Ecto neural progenitor cell (in vitro differentiated cells): ENCODE data around the gene RGN.
"Not testable (repeated sequence)": the region's sequence is repeated elsewhere in the genome, so short reads cannot be mapped to it uniquely, and the experiment has no call there.

Experiments
- DNase-seq: peaks from one replicate; pipeline ENCODE4 v3.0.0-alpha.2; 2018; ENCODE audit warnings: low spot score

The RGN gene

GRCh38 chrX:47078129-47079043 lies at the start of gene RGN:
TSS of gene RGN (plus strand) at chrX:47078443. CDS start at chrX:47081145, 2,702 bp downstream.
- DNase-seq, result peak; percentile 54

GRCh38 chrX:47030339-47030738 lies 47.9 kb upstream of the RGN start:
- no peak for DNase-seq

- no peak for DNase-seq
These were observed 30.3 kb upstream of the RGN start for GRCh38 chrX:47047989-47048388.

- DNase-seq, result no peak
These were observed 18.9 kb upstream of the RGN start for GRCh38 chrX:47059142-47059874.

GRCh38 chrX:47060708-47061107 lies 17.5 kb upstream of the RGN start:
- DNase-seq, result no peak

DNA sequence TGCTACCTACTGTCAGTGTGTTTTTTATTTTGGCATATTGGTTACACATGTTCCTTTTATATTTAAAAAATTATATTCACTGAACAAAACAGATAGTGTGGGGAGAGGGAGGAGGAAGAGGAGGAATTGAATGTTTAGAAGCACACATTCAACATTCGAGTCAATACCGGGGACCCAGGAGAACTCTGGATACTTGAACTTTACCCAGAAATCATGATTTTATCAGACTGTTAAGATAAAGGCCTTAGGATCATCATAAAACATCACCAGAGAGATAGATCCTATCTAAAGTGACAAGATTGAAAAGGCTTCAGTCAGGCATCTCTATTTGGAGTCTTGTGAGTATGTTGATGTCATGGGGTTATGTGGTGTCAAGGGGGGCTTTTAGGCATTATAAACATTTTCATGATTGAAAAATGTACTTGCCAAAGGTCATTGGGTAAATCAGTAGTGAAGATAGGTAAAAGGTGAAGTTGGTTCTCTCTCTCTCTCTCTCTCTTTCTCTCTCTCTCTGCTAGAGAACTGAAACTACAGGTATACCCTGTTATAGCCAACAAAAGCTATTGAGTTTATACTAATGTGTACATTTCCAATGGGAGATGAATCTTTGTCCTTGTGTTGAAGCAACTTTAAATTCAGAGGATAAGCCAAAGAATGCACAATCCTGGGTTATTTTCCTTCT lies 16.9 kb upstream of the RGN start:
- no peak for DNase-seq

DNA sequence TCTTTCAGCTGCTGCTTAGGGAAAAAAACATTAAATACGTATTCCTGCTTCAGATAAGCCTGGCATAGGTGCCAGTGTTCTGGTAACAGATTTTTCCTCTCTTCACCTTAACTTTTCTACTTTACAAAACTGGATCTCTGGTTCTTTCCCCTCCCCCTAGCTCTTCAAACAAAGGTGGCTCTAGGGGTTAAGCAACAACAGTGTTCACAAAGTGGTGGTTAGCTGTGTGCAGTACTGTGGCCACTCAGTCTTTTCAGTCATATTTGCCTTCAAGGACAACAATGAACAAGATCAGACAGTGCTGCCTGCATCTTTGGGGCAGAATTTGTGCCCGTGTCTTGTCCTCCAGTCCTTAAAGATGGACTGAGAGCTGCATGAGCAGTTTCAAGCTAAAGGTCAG lies 15.1 kb upstream of the RGN start:
- no peak for DNase-seq

DNA sequence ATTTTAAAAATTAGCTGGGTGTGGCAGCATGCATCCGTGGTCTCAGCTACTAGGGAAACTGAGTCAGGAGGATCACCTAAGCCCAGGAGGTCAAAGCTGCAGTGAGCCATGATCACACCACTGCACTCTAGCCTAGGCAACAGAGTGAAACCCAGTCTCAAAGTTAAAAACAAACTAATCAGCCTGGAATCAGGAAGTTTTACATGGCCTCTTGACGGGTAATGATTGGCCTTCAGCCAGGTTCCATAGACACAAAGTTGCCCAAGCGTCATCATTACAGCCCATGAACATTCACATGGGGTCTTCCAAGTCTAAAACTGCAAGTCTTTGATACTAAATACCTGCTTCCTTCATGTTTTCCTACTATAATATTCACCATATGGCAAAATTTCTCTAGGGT lies 10.0 kb upstream of the RGN start:
- DNase-seq, result no peak

DNA sequence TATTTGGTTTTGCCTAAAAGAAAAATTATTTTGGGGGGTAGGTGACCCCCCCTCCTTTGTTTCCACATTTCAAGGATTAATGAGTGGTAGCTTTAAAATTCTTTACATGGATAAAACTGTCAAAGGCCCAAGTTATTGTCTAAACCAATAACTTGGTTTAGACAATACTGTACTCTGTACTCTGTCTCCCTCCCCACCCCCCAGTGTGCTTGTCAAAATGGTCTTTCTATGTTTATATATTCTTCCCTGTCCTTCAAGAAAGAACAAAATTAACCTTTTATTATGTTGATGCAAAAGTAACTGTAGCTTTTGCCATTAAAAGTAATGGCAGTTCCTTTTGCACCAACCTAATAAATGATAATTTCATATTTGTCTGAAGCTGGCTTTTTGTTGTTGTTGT lies 9.5 kb upstream of the RGN start:
- DNase-seq, result no peak

DNA sequence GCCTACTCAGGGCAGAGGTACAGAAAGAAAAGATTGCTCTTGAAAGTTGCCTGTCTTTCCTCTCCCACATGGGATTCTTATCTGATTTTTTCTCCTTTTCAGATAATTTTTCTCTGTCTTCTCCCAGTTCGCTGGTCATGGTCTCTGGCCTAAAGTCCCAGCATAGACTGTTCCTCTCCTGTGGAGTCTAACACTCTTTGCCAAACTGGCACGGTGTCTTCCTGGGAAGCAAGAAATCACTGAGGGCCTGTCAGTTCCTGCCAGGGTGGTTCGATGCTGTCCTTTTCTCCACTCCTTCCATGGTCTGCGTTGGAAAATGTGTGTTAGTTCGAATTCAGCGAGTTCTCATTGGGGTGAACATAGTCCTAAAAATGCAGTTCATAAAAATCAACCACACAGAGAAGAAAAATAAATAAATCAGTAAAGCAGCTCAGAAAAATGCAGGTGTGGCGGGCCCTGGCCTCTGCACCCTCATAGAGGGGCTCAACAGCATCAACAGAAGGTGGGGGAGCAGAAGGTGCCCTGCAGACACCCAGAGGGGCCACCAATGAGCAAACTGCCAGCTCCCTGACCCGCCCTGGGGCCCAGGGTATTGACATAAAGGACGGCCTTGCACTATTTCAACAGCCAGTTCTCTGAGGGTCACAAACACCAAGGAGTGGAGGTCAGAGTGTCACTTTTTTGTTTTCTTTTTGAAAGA lies 2.1 kb downstream of the RGN start:
- DNase-seq, result no peak

GRCh38 chrX:47080915-47081236 lies 2.6 kb downstream of the RGN start:
- no peak for DNase-seq

GRCh38 chrX:47091149-47091775 lies 13.0 kb downstream of the RGN start:
- DNase-seq, result no peak

DNA sequence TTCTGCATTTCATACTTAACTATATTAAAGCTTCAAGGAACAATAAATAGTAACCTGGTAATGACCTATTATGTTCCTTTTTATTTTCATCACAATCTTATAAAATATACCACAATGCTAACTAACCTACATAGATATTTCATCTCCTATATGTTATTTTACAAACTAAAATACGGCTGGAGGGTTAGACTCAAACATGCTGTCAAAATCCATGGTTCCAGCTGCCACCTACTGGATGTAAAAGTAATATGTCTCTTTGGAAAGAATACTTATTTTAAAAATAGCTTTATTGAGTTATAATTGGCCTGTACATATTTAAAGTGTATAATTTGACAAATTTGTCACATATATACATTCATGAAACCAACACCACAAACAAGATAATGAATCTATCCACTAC lies 15.0 kb downstream of the RGN start:
- no peak for DNase-seq

GRCh38 chrX:47093860-47094259 lies 15.6 kb downstream of the RGN start:
- no peak for DNase-seq

DNA sequence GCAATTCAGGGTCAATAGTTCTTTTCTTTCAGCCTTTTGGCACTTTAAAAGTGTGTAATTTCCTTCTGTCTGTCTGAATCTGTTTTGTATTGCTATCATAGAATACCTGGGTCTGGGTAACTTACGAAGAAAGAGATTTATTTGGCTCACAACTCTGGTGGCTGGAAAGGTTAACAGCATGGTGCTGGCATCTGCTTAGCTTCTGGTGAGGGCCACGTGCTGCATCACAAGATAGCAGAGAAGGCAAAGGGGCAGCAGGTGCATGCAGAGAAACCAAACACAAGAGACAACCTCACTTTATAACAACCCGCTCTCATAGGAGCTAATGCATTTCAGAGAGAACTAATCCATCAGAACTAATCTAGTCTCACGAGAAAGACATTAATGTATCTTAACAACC lies 18.8 kb downstream of the RGN start:
- DNase-seq, result no peak

DNA sequence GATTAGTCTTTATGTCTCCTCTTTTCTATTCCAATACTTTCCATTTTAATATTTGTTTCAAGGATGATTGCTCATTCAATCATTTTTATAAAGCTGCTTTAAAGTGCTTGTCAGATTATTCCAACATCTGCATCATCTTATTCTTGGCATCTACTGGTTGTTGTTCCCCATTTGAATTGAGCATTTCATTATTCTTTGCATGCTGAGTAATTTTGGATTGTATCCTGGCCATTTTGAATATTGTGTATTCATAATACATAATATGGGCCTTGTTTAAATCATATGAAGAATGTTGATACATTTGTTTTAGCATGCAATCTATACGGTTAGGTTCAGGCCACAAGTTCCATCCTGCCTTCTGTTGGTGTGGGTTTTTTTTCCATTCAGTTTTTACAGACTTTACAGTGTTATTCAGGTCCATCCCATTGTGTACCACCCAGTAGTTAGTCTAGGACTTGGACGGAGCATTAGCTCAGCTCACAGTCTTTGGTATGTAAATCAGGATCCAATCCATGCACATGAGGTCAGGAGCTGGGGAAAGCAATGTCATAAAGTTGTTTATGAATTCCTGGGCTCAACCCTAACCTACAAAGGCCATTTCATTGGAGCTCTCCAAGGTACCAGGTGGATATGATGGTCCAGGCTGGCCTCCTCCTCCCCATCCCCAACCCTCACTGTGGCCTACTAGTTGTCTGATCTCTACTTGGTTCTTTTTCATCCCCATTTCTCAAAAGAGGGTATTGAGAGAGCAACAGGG lies 20.3 kb downstream of the RGN start:
- DNase-seq, result no peak

DNA sequence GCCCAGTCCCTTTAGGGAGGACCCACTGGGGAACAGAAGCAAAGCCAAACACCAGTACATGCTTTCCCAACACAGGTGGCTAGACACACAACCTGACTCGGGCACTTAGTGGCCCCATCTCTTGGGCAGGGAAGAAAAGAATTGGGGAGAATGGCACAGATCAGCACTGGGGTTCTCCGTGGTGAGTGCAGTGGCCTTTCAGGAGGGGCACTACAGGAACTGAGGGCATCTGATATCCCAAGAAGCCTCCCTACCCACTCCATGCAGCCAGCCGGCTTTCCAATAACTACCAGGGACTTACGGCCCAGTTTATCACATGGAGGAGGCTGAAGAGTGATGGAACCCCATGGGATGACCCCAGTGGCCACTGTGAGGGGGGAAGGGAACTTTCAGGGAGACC lies 23.0 kb downstream of the RGN start:
- no peak for DNase-seq

- not testable (repeated sequence) for DNase-seq
These were observed 32.8 kb downstream of the RGN start for GRCh38 chrX:47110936-47111615.

DNA sequence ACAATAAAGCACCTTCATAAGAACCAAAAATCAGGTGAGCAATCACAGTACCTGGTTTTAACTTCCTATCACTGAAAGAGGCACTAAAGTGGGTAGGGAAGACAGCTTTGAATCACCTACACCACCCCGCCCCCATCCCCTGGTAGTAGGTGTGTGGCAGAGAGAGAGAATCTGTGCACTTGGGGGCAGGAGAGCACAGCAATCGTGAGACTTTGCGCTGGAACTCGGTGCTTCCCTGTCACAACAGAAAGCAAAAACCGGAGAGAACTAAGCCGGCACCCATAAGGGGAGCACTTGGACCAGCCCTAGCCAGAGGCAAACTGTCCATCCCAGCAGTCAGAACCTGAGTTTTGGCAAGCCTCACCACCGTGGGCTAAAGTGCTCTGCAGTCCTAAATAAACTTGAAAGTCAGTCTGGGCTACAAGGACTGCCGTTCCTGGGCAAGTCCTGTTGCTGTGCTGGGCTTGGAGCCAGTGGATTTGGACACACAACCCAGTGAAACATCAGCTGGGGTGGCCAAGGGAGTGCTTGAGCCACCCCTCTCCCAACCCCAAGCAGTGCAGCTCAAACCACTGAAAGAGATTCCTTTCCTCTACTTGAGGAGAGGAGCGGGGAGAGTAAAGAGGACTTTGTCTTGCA lies 34.2 kb downstream of the RGN start:
- DNase-seq, result no peak

GRCh38 chrX:47116551-47117110 lies 38.4 kb downstream of the RGN start:
- not testable (repeated sequence) for DNase-seq
